Endothelial cell of umbilical vein (primary cell): Measurements from ENCODE around the gene DLGAP1. TPM values are rescaled to one million over a fixed set of nuclear protein-coding genes. Genes with fewer than 3 reads are reported as not detected.

Experiments
- BruUV-seq: library from RNA; stranded (reverse); fragments of 400-500 nt; replicated peaks from 2 replicates; lab custom pipeline; 2021; lab: Mats Ljungman, UMichigan
- CTCF ChIA-PET: fragments of 300-600, 350-600 bp; sonication (Branson Sonifier 250); formaldehyde crosslinking; loops from one replicate; lab custom pipeline; 2021; ENCODE audit warnings: antibody characterized with exemption, inconsistent platforms; lab: Charles Lee
- POLR2A ChIA-PET: fragments of 300-600, 350-600 bp; sonication (Branson Sonifier 250); formaldehyde crosslinking; loops from one replicate; lab custom pipeline; 2021; ENCODE audit warnings: antibody characterized with exemption, inconsistent platforms; lab: Charles Lee
- DNase-seq: peaks from one replicate; pipeline ENCODE4 v3.0.0-alpha.2; 2011; ENCODE audit warnings: low read depth, low spot score
- FAIRE-seq: peaks from 2 replicates; lab custom pipeline; 2011; peaks lifted over from hg19 to GRCh38; lab: Jason Lieb, UNC
- H2AFZ ChIP-seq: 2 replicates; pipeline ENCODE4 v1.6.0; 2012; ENCODE audit warnings: low read depth, low read length, control low read depth, inconsistent platforms
- H3K27ac ChIP-seq: 2 replicates; pipeline ENCODE4 v1.5.1; 2011; ENCODE audit warnings: low read depth, mild to moderate bottlenecking, control low read depth, low read length, moderate library complexity; ENCODE audit not compliant: insufficient read depth
- H3K27me3 ChIP-seq, 2 experiments: 2 replicates each; pipeline versions ENCODE4 v1.6.0 to v1.6.1; 2011; ENCODE audit warnings: low read length in 2 of 2, mixed read lengths in 1 of 2; ENCODE audit not compliant: control insufficient read depth in 2 of 2, insufficient read depth in 2 of 2
- H3K36me3 ChIP-seq, 2 experiments: 2 replicates in 1 of 2; 3 replicates in 1 of 2; pipeline ENCODE4 v1.5.1; 2011; ENCODE audit warnings: low read length in 2 of 2, mild to moderate bottlenecking in 1 of 2, moderate library complexity in 1 of 2; ENCODE audit not compliant: control insufficient read depth in 2 of 2, insufficient read depth in 2 of 2; ENCODE audit errors: extremely low read depth in 1 of 2
- H3K4me1 ChIP-seq: 3 replicates; pipeline ENCODE4 v1.5.1; 2011; ENCODE audit warnings: mild to moderate bottlenecking, low read length; ENCODE audit not compliant: control insufficient read depth, insufficient read depth; ENCODE audit errors: extremely low read depth
- H3K4me2 ChIP-seq: 2 replicates; pipeline ENCODE4 v1.6.1; 2011; ENCODE audit warnings: low read length, control low read depth, mixed read lengths; ENCODE audit not compliant: insufficient read depth
- H3K4me3 ChIP-seq, 3 experiments: fragments of 200-600 bp in 1 of 3; sonication (generic), shearing (Covaris generic) in 1 of 3; replicated peaks in 1 of 3; 2 replicates each; pipeline ENCODE4 v1.5.1; 2011 to 2016; ENCODE audit warnings: control low read depth in 3 of 3, low read length in 3 of 3, mild to moderate bottlenecking in 2 of 3, inconsistent platforms in 1 of 3, low read depth in 1 of 3, moderate library complexity in 1 of 3; ENCODE audit not compliant: insufficient read depth in 1 of 3
- H3K79me2 ChIP-seq: 2 replicates; pipeline ENCODE4 v1.6.0; 2012; ENCODE audit warnings: low read length, inconsistent platforms; ENCODE audit not compliant: control insufficient read depth, insufficient read depth
- H3K9ac ChIP-seq: replicated peaks from 2 replicates; pipeline ENCODE3; 2011; ENCODE audit warnings: low read length, control low read depth; ENCODE audit not compliant: insufficient read depth; ENCODE audit errors: extremely low read depth
- H3K9me1 ChIP-seq: replicated peaks from 3 replicates; pipeline ENCODE4 v1.6.0; 2011; ENCODE audit warnings: mild to moderate bottlenecking, low read length; ENCODE audit not compliant: control insufficient read depth, insufficient read depth; ENCODE audit errors: extremely low read depth
- H3K9me3 ChIP-seq: replicated peaks from 2 replicates; pipeline ENCODE4 v1.5.1; 2012; ENCODE audit warnings: low read length, inconsistent platforms; ENCODE audit not compliant: control insufficient read depth, insufficient read depth
- H4K20me1 ChIP-seq: replicated peaks from 2 replicates; pipeline ENCODE3; 2011; ENCODE audit warnings: mild to moderate bottlenecking, low read length; ENCODE audit not compliant: control insufficient read depth, insufficient read depth; ENCODE audit errors: extremely low read depth
- CTCF ChIP-seq, 2 donors: IDR thresholded peaks; 1 replicate in 1 of 2; 2 replicates in 1 of 2; pipeline ENCODE4 v1.5.1; 2011; ENCODE audit warnings: low read length in 2 of 2, mild to moderate bottlenecking in 2 of 2, moderate library complexity in 2 of 2, control low read depth in 1 of 2, inconsistent platforms in 1 of 2, low read depth in 1 of 2; ENCODE audit not compliant: insufficient read depth in 1 of 2; ENCODE audit errors: extremely low read depth in 1 of 2
- EZH2 ChIP-seq: IDR thresholded peaks from 2 replicates; pipeline ENCODE4 v1.6.1; 2012; ENCODE audit warnings: borderline replicate concordance, low read depth, mild to moderate bottlenecking, moderate library complexity, low read length, inconsistent platforms; ENCODE audit not compliant: severe bottlenecking
- FOS ChIP-seq: IDR thresholded peaks from 2 replicates; pipeline ENCODE4 v1.6.1; 2011; ENCODE audit warnings: mild to moderate bottlenecking, low read length, moderate library complexity, borderline replicate concordance; ENCODE audit not compliant: insufficient read depth
- GATA2 ChIP-seq: IDR thresholded peaks from 2 replicates; pipeline ENCODE4 v1.7.0; 2011; ENCODE audit warnings: low read depth, mild to moderate bottlenecking, moderate library complexity, mixed read lengths, low read length; ENCODE audit not compliant: insufficient read length, insufficient read depth
- JUN ChIP-seq: IDR thresholded peaks from 2 replicates; pipeline ENCODE4 v1.6.1; 2011; ENCODE audit warnings: borderline replicate concordance, low read depth; ENCODE audit not compliant: insufficient read length, insufficient read depth
- MAX ChIP-seq: IDR thresholded peaks from 2 replicates; pipeline ENCODE4 v1.6.1; 2011; ENCODE audit not compliant: insufficient read depth, insufficient read length
- MYC ChIP-seq: IDR thresholded peaks from one replicate; pipeline ENCODE4 v1.6.1; 2011; ENCODE audit warnings: mild to moderate bottlenecking, low read depth, low read length
- POLR2A ChIP-seq: IDR thresholded peaks from 2 replicates; pipeline ENCODE4 v1.6.1; 2012; ENCODE audit warnings: low read depth, mild to moderate bottlenecking, control low read depth, low read length
- POLR2AphosphoS5 ChIP-seq: IDR thresholded peaks from 2 replicates; pipeline ENCODE4 v1.6.1; 2012; ENCODE audit warnings: low read depth, mild to moderate bottlenecking, control low read depth, low read length, moderate library complexity; ENCODE audit not compliant: insufficient read depth
- dilution Hi-C: fragments of 300-500 bp; cut with MboI; formaldehyde crosslinking; loops from one replicate; pipeline ENCODE4 v1.15.0; 2019; ENCODE audit warnings: low sequenced_read_pairs; ENCODE audit not compliant: extremely low pct_ligation_motif_present
- intact Hi-C: fragments of 100-400 bp; cut with micrococcal nuclease; formaldehyde crosslinking; loops from one replicate; pipeline ENCODE4 v1.10.0; 2022
- polyA plus RNA-seq, 4 experiments: library from polyadenylated mRNA; depleted of rRNA in 3 of 4; stranded (reverse) in 3 of 4; unstranded in 1 of 4; fragments of >200 nt; gene quantifications; 2 replicates each; pipeline versions ENCODE4 v1.2.1 to v1.2.3, GENCODE V29; 2011 to 2012; ENCODE audit warnings: missing spikeins in 1 of 4
- total RNA-seq: library from RNA; stranded (reverse); gene quantifications from 2 replicates; pipeline ENCODE4 v1.2.3, GENCODE V29; 2021

The DLGAP1 gene
- total and polyA plus RNA-seq, 2 donors (not counting 3 experiments of a cell fraction or from before 2014, with no cell fraction given), result 0.04 TPM; not detected in 1

GRCh38 chr18:4130734-4131719 lies 324.1 kb downstream of the DLGAP1 start:
- dilution Hi-C loops, result no loop called here
- no peak overlapping the region for H3K4me2 ChIP-seq
- H3K9me1 ChIP-seq, result no peaks in the 10 kb centered on the region

More at GRCh38 chr18:4130734-4131719, 324.1 kb downstream of the DLGAP1 start:
- ChIA-PET POLR2A (no interaction called here), CTCF (no interaction called here)
- H3K9ac ChIP-seq, result no peak overlapping the region
- intact Hi-C loops, result no loop called here
- H3K36me3 ChIP-seq, result no peaks in the 10 kb centered on the region
- H3K27ac ChIP-seq, result no peak overlapping the region
- no peaks in the 10 kb centered on the region for H3K79me2 ChIP-seq
- FAIRE-seq, result no peak
- no peak overlapping the region for H3K4me3 ChIP-seq
- H3K27me3 ChIP-seq, result no peaks in the 10 kb centered on the region
- H3K9me3 ChIP-seq, result no peaks in the 10 kb centered on the region
- BruUV-seq, result no TSS peak
- no peaks in the 10 kb centered on the region for H4K20me1 ChIP-seq
- TF ChIP-seq MYC (no peak), GATA2 (no peak), MAX (no peak), CTCF (IDR thresholded peaks at IDR 0.05; ENCODE audit: extremely low read depth in 1 of 2, insufficient read depth in 1 of 2, low read depth in 1 of 2, low read length in 2 of 2) (no peak), POLR2AphosphoS5 (no peak), JUN (no peak), EZH2 (no peak), FOS (no peak), POLR2A (no peak)
- H2AFZ ChIP-seq, result no peak overlapping the region
- H3K4me1 ChIP-seq, result no peaks in the 10 kb centered on the region
- no peak for DNase-seq
